Fibroblast of lung (primary cell): ENCODE data around the gene GTF3C2. TPM values are rescaled to one million over a fixed set of nuclear protein-coding genes. Genes with fewer than 3 reads are reported as not detected.

Experiments used
- DNase-seq, 2 donors: peaks; one replicate each; pipeline versions ENCODE4 v3.0.0 to v3.0.0-alpha.2; 2010; ENCODE audit warnings: low read depth in 2 of 2
- H2AFZ ChIP-seq: 2 replicates; pipeline ENCODE4 v1.5.1; 2012; ENCODE audit warnings: low read length, control low read depth, inconsistent platforms
- H3K27ac ChIP-seq: 2 replicates; pipeline ENCODE4 v1.5.1; 2011; ENCODE audit warnings: low read length, control low read depth; ENCODE audit not compliant: insufficient read depth
- H3K27me3 ChIP-seq: 2 replicates; pipeline ENCODE4 v1.5.1; 2011; ENCODE audit warnings: mild to moderate bottlenecking, low read length; ENCODE audit not compliant: control insufficient read depth, insufficient read depth
- H3K36me3 ChIP-seq: 2 replicates; pipeline ENCODE4 v1.5.1; 2011; ENCODE audit warnings: low read length; ENCODE audit not compliant: control insufficient read depth, insufficient read depth
- H3K4me1 ChIP-seq: 2 replicates; pipeline ENCODE4 v1.5.1; 2011; ENCODE audit warnings: low read length; ENCODE audit not compliant: control insufficient read depth, insufficient read depth; ENCODE audit errors: extremely low read depth
- H3K4me2 ChIP-seq: 2 replicates; pipeline ENCODE4 v1.5.1; 2011; ENCODE audit warnings: low read length, control low read depth; ENCODE audit not compliant: insufficient read depth; ENCODE audit errors: extremely low read depth
- H3K4me3 ChIP-seq, 4 experiments: fragments of 200-600 bp in 1 of 4; sonication (generic) in 1 of 4; replicated peaks in 1 of 4; 2 replicates each; pipeline ENCODE4 v1.5.1; 2011 to 2016; ENCODE audit warnings: low read length in 4 of 4, low read depth in 3 of 4, mild to moderate bottlenecking in 3 of 4, control low read depth in 2 of 4, inconsistent platforms in 1 of 4, mixed read lengths in 1 of 4; ENCODE audit not compliant: insufficient read depth in 1 of 4; ENCODE audit errors: control extremely low read depth in 1 of 4
- H3K79me2 ChIP-seq: 2 replicates; pipeline ENCODE4 v1.5.1; 2012; ENCODE audit warnings: mild to moderate bottlenecking, low read length, inconsistent platforms; ENCODE audit not compliant: control insufficient read depth, insufficient read depth
- H3K9ac ChIP-seq: 2 replicates; pipeline ENCODE4 v1.5.1; 2011; ENCODE audit warnings: mild to moderate bottlenecking, low read length, control low read depth; ENCODE audit not compliant: insufficient read depth
- H3K9me3 ChIP-seq: 2 replicates; pipeline ENCODE4 v1.5.1; 2012; ENCODE audit warnings: low read depth, low read length; ENCODE audit not compliant: control insufficient read depth, insufficient read depth
- H4K20me1 ChIP-seq: 2 replicates; pipeline ENCODE4 v1.5.1; 2011; ENCODE audit warnings: low read length; ENCODE audit not compliant: control insufficient read depth, insufficient read depth; ENCODE audit errors: extremely low read depth
- CTCF ChIP-seq, 2 donors: IDR thresholded peaks in 1 of 2; conservative IDR thresholded peaks in 1 of 2; 1 replicate in 1 of 2; 2 replicates in 1 of 2; pipeline ENCODE4 v1.5.1; 2011 to 2012; ENCODE audit warnings: low read length in 2 of 2, control low read depth in 1 of 2, inconsistent platforms in 1 of 2, low read depth in 1 of 2, mild to moderate bottlenecking in 1 of 2
- EZH2 ChIP-seq: IDR thresholded peaks from 2 replicates; pipeline ENCODE4 v1.5.1; 2012; ENCODE audit warnings: low read length, control low read depth, mild to moderate bottlenecking; ENCODE audit errors: missing control alignments
- polyA plus RNA-seq, 2 donors: library from polyadenylated mRNA; depleted of rRNA in 1 of 2; stranded (reverse) in 1 of 2; unstranded in 1 of 2; fragments of >200 nt; gene quantifications; 2 replicates each; pipeline ENCODE4 v1.2.1, GENCODE V29; 2011 to 2012; ENCODE audit warnings: missing spikeins in 1 of 2
- total RNA-seq: library from RNA; depleted of rRNA; stranded (reverse); fragments of >200 nt; gene quantifications from 2 replicates; pipeline ENCODE4 v1.2.1, GENCODE V29; 2014

Gene GTF3C2
- total and polyA plus RNA-seq, 2 donors (not counting 1 experiment from before 2014, with no cell fraction given): 19.2 to 30.2 TPM

DNA sequence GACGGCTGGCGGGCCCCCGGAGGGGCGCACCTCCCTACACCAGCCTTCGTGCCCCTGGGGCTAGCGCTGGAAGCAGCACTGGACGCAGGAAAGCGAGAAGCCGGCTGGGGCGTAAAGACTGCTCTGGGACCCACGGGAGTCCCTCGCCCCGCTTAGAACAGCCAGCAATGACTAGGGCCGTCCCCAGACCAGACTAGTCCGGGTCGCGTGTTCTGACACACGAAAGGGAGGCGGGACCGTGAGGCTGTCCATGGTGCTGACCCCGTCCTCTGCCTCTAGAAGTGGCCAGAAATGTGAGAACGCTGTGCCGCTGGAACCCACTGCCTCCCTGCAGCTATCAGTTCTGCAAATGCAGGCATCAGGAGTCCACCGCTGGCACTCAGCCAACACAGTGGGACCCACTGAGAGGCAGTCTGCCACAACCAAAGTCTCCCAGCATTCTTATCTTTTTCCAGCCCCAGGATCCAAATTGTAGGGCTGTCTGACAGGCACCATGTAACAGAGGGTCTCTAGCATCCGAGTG is 48.1 kb downstream of the GTF3C2 start, which contains the start of gene UCN:
Gene UCN (minus strand): TSS at position 87 of the 523 bp plus-strand sequence. CDS start 550 bp downstream, outside the sequence.
- Histone ChIP-seq H3K9ac (no peak within 1 kb of the TSS), H3K4me1 (no peaks in the 10 kb centered on the region), H3K4me2 (no peak within 1 kb of the TSS), H3K79me2 (no peaks in the 10 kb centered on the region), H3K4me3 (no peak within 1 kb of the TSS), H3K27me3 (peaks cover 37% of the 10 kb centered on the region), H4K20me1 (no peaks in the 10 kb centered on the region), H2AFZ (no peak within 1 kb of the TSS), H3K9me3 (no peaks in the 10 kb centered on the region), H3K27ac (no peak within 1 kb of the TSS), H3K36me3 (peaks cover 2% of the 10 kb centered on the region)
- TF ChIP-seq CTCF (conservative IDR thresholded peaks at IDR 0.05 in 1 of 2, IDR thresholded peaks at IDR 0.05 in 1 of 2; ENCODE audit: low read depth in 1 of 2, low read length in 2 of 2) (no peak), EZH2 (peak; percentile 7)
- peak; percentile 38 to 41 for DNase-seq

- Histone ChIP-seq H3K27ac (no peak overlapping the region), H3K4me1 (no peaks in the 10 kb centered on the region), H3K79me2 (no peaks in the 10 kb centered on the region), H4K20me1 (no peaks in the 10 kb centered on the region), H3K27me3 (peaks cover 37% of the 10 kb centered on the region), H3K36me3 (peaks cover 2% of the 10 kb centered on the region), H3K4me2 (no peak overlapping the region), H3K4me3 (no peak overlapping the region), H2AFZ (no peak overlapping the region), H3K9me3 (no peaks in the 10 kb centered on the region), H3K9ac (no peak overlapping the region)
- TF ChIP-seq EZH2 (peak; percentile 79), CTCF (conservative IDR thresholded peaks at IDR 0.05 in 1 of 2, IDR thresholded peaks at IDR 0.05 in 1 of 2; ENCODE audit: low read depth in 1 of 2, low read length in 2 of 2) (no peak)
- DNase-seq: no peak
Observed at GRCh38 chr2:27307545-27308358, 48.8 kb downstream of the GTF3C2 start.

DNA sequence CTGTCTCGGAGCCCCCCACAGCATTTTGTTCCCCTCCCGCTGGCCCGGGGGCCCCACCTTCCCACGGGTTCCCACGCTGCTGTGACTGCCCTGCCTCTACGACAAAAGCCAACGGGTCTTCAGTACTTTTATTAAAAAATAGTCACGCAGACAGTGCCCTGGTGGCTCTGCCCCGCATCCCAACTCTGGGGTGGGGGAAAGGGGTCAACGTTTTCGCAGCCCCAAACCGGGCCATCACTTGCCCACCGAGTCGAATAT is 49.3 kb downstream of the GTF3C2 start:
- Histone ChIP-seq H2AFZ (no peak overlapping the region), H3K27me3 (peaks cover 37% of the 10 kb centered on the region), H3K27ac (no peak overlapping the region), H3K9me3 (no peaks in the 10 kb centered on the region), H3K4me2 (no peak overlapping the region), H3K79me2 (no peaks in the 10 kb centered on the region), H3K9ac (no peak overlapping the region), H3K36me3 (no peaks in the 10 kb centered on the region), H3K4me1 (no peaks in the 10 kb centered on the region), H3K4me3 (no peak overlapping the region), H4K20me1 (no peaks in the 10 kb centered on the region)
- DNase-seq: no peak
- no peak for TF ChIP-seq EZH2
- TF ChIP-seq CTCF (conservative IDR thresholded peaks at IDR 0.05 in 1 of 2, IDR thresholded peaks at IDR 0.05 in 1 of 2; ENCODE audit: low read depth in 1 of 2, low read length in 2 of 2): no peak
